Measurements from ENCODE around the gene GMIP. TPM values are rescaled to one million over a fixed set of nuclear protein-coding genes. Genes with fewer than 3 reads are reported as not detected.
A peak's percentile ranks its signal among the peaks of the same experiment; 100 is the strongest.

Gene GMIP
- total RNA-seq, 4 donors from 2014 or later: 5.6 to 10.8 (median 8.2) TPM

- H3K4me3 ChIP-seq: no peak overlapping the region
- no peak overlapping the region for H3K27ac ChIP-seq
- peaks cover 0 to 4% of the 10 kb centered on the region in 2 donors for H3K27me3 ChIP-seq
- H3K9me3 ChIP-seq: no peaks in the 10 kb centered on the region
- peaks cover 0 to 6% of the 10 kb centered on the region in 2 donors for H3K4me1 ChIP-seq
- intact Hi-C loops (cut with DNase I; ENCODE audit: low total_unique reads): no loop called here
- no peak for DNase-seq
- H3K36me3 ChIP-seq: no peaks in the 10 kb centered on the region
- TF ChIP-seq CTCF (IDR thresholded peaks at IDR 0.05) (no peak), POLR2A (IDR thresholded peaks at IDR 0.05) (no peak)
Observed at GRCh38 chr19:19624032-19624570, 19.4 kb downstream of the GMIP start.

- intact Hi-C loops (cut with DNase I; ENCODE audit: low total_unique reads): no loop called here
- Histone ChIP-seq H3K27ac (no peak overlapping the region), H3K27me3 (peaks cover 0 to 4% of the 10 kb centered on the region in 2 donors), H3K9me3 (no peaks in the 10 kb centered on the region), H3K4me1 (peaks cover 0 to 6% of the 10 kb centered on the region in 2 donors), H3K36me3 (no peaks in the 10 kb centered on the region), H3K4me3 (no peak overlapping the region)
- no peak for TF ChIP-seq POLR2A (IDR thresholded peaks at IDR 0.05)
- TF ChIP-seq CTCF (IDR thresholded peaks at IDR 0.05): no peak
- no peak for DNase-seq
Observed at GRCh38 chr19:19623383-19623782, 20.1 kb downstream of the GMIP start.

- no peak for TF ChIP-seq CTCF (IDR thresholded peaks at IDR 0.05)
- no peak for TF ChIP-seq POLR2A (IDR thresholded peaks at IDR 0.05)
- no peak for DNase-seq
- Histone ChIP-seq H3K4me3 (no peak overlapping the region), H3K9me3 (no peaks in the 10 kb centered on the region), H3K4me1 (no peaks in the 10 kb centered on the region), H3K36me3 (no peaks in the 10 kb centered on the region), H3K27me3 (no peaks in the 10 kb centered on the region), H3K27ac (no peak overlapping the region)
- intact Hi-C loops (cut with DNase I; ENCODE audit: low total_unique reads): no loop called here
Observed at GRCh38 chr19:19619849-19620210, 23.6 kb downstream of the GMIP start.

GRCh38 chr19:19619181-19619848, 24.1 kb downstream of the GMIP start:
- intact Hi-C loops (cut with DNase I; ENCODE audit: low total_unique reads): no loop called here
- H3K9me3 ChIP-seq: no peaks in the 10 kb centered on the region
- no peak for TF ChIP-seq POLR2A (IDR thresholded peaks at IDR 0.05)
- no peak for TF ChIP-seq CTCF (IDR thresholded peaks at IDR 0.05)
- peak overlapping the region in 1 of 2 donors; percentile 43 for H3K4me3 ChIP-seq
- no peaks in the 10 kb centered on the region for H3K27me3 ChIP-seq
- no peak for DNase-seq
- H3K4me1 ChIP-seq: no peaks in the 10 kb centered on the region
- no peaks in the 10 kb centered on the region for H3K36me3 ChIP-seq
- no peak overlapping the region for H3K27ac ChIP-seq

GRCh38 chr19:19618219-19619051, 25.0 kb downstream of the GMIP start, which contains the start of gene PBX4:
Gene PBX4 (minus strand): TSS chr19:19618687. CDS start chr19:19618629, 58 bp downstream.
- Histone ChIP-seq H3K36me3 (no peaks in the 10 kb centered on the region), H3K4me3 (peak within 1 kb of the TSS; percentile 20 to 43), H3K4me1 (no peaks in the 10 kb centered on the region), H3K9me3 (no peaks in the 10 kb centered on the region), H3K27me3 (no peaks in the 10 kb centered on the region), H3K27ac (no peak within 1 kb of the TSS)
- DNase-seq: peak; percentile 76 to 77
- peak in 1 of 2 donors; percentile 47 for TF ChIP-seq POLR2A (IDR thresholded peaks at IDR 0.05)
- TF ChIP-seq CTCF (IDR thresholded peaks at IDR 0.05): no peak
- intact Hi-C loops (cut with DNase I; ENCODE audit: low total_unique reads): no loop called here

Measured in uterus (tissue), 4 donors.